H1 (cell line): Measurements from ENCODE around the gene CADM1.

ENCODE experiments used
- CTBP2 ChIP-seq: IDR thresholded peaks from 2 replicates; pipeline ENCODE4 v1.7.0; 2011; ENCODE audit warnings: borderline replicate concordance, mild to moderate bottlenecking, moderate library complexity, mixed read lengths, low read length; ENCODE audit not compliant: insufficient read depth, insufficient read length
- EZH2 ChIP-seq: fragments of 200-600 bp; sonication (generic); IDR thresholded peaks from 2 replicates; pipeline ENCODE4 v1.7.1; 2012; ENCODE audit warnings: low read depth, mild to moderate bottlenecking, moderate library complexity, low read length, inconsistent platforms; ENCODE audit not compliant: severe bottlenecking
- JUN ChIP-seq: IDR thresholded peaks from 2 replicates; pipeline ENCODE4 v1.6.1; 2011; ENCODE audit warnings: low read depth, mild to moderate bottlenecking, improper control_type of control experiment, low read length
- POLR2A ChIP-seq, 2 experiments: IDR thresholded peaks; 1 replicate in 1 of 2; 2 replicates in 1 of 2; pipeline ENCODE4 v1.6.1; 2011; ENCODE audit warnings: low read depth in 2 of 2, low read length in 2 of 2, mild to moderate bottlenecking in 2 of 2; ENCODE audit errors: control extremely low read depth in 1 of 2
- SP1 ChIP-seq: IDR thresholded peaks from 2 replicates; pipeline ENCODE4 v1.6.1; 2011; ENCODE audit warnings: low read depth, low read length
- SRF ChIP-seq: IDR thresholded peaks from 2 replicates; pipeline ENCODE4 v1.6.1; 2011; ENCODE audit warnings: mild to moderate bottlenecking, low read depth, low read length, moderate library complexity
- TAF1 ChIP-seq: IDR thresholded peaks from 2 replicates; pipeline ENCODE4 v1.6.1; 2011; ENCODE audit warnings: mild to moderate bottlenecking, low read depth, low read length
- ZNF274 ChIP-seq: IDR thresholded peaks from 2 replicates; pipeline ENCODE4 v1.7.0; 2012; ENCODE audit warnings: low read length, borderline replicate concordance; ENCODE audit errors: extremely low read depth

DNA sequence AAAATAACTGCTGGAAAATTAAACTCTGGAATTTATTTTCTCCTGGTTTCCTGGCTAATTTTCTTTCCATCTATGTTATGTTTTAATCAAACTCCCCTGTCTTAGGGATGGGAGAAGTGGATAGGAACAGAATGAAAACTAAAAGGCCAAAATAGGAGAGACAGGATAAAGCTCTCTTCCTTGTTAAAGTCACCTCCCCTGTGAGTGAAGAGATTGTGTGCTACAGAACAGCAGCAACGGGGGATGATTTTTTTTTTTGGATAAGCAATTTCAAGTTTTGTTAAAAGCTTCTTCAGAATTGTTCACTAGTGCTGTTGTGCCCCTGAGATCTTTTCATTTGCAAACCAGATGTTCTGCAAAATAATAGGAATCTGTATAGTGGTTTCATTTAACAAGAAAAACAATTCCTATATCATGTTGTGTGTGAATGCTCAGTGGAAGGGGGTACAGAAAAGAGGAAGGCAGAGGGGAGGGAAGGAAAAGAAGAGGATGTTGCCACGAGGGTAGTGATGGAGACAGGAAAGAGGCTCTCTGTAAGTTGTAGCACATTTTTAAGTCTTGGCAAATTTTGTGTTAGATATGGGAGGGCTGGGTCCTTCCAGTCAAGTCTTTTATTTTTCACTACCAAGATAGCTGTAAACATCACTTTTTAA is 301.2 kb downstream of the CADM1 start:
- TF ChIP-seq ZNF274 (no peak), JUN (no peak), POLR2A (IDR thresholded peaks at IDR 0.05; ENCODE audit: control extremely low read depth in 1 of 2, low read depth in 2 of 2, low read length in 2 of 2) (no peak), SP1 (no peak), CTBP2 (no peak), EZH2 (no peak), TAF1 (no peak), SRF (no peak)
